HEK293 (cell line): ENCODE data around the gene STX16.

Experiments
- CTCF ChIA-PET: fragments of 350-600 bp; formaldehyde crosslinking; extraction: SDS; loops from one replicate; lab custom pipeline; 2021; ENCODE audit warnings: antibody characterized with exemption; lab: Yijun Ruan, JAX
- POLR2A ChIA-PET: fragments of 300-600 bp; formaldehyde crosslinking; extraction: SDS; loops from one replicate; lab custom pipeline; 2020; ENCODE audit warnings: antibody characterized with exemption, inconsistent platforms; lab: Yijun Ruan, JAX
- H3K27ac ChIP-seq: fragments of 200-500 bp; sonication (Bioruptor generic); 2 replicates; pipeline ENCODE4 v1.5.1; 2014; ENCODE audit warnings: low read depth, low read length, control low read depth, inconsistent platforms; ENCODE audit errors: extremely low read depth
- H3K36me3 ChIP-seq, 2 experiments: fragments of 200-500 bp in 1 of 2; sonication (Bioruptor generic) in 1 of 2; 1 replicate in 1 of 2; 2 replicates in 1 of 2; pipeline ENCODE4 v1.5.1; 2014 to 2017; ENCODE audit warnings: inconsistent platforms in 2 of 2, low read length in 2 of 2; ENCODE audit not compliant: control insufficient read depth in 2 of 2, insufficient read depth in 1 of 2
- H3K4me1 ChIP-seq: fragments of 200-500 bp; sonication (Bioruptor generic); 2 replicates; pipeline ENCODE4 v1.5.1; 2014; ENCODE audit warnings: mild to moderate bottlenecking, low read length, inconsistent platforms; ENCODE audit not compliant: control insufficient read depth, insufficient read depth
- H3K4me3 ChIP-seq: 2 replicates; pipeline ENCODE4 v1.5.1; 2011; ENCODE audit warnings: low read depth, mild to moderate bottlenecking, control low read depth, low read length, moderate library complexity
- H3K9me3 ChIP-seq: fragments of 200-500 bp; sonication (Bioruptor generic); 2 replicates; pipeline ENCODE4 v1.5.1; 2014; ENCODE audit warnings: low read depth, low read length, inconsistent platforms; ENCODE audit not compliant: control insufficient read depth, insufficient read depth
- ELK4 ChIP-seq: IDR thresholded peaks from 2 replicates; pipeline ENCODE4 v1.6.1; 2011; ENCODE audit warnings: mild to moderate bottlenecking, low read depth, low read length, borderline replicate concordance
- PRDM10 ChIP-seq: fragments of 450-650 bp; formaldehyde crosslinking; IDR thresholded peaks from 2 replicates; pipeline ENCODE4 v1.5.1; 2016; ENCODE audit warnings: missing biosample characterization, missing genetic modification characterization
- SCRT1 ChIP-seq: fragments of 450-650 bp; formaldehyde crosslinking; IDR thresholded peaks from 2 replicates; pipeline ENCODE4 v1.5.1; 2016; ENCODE audit warnings: missing biosample characterization, missing genetic modification characterization, borderline replicate concordance
- ZNF121 ChIP-seq: fragments of 450-650 bp; formaldehyde crosslinking; IDR thresholded peaks from 2 replicates; pipeline ENCODE4 v1.5.1; 2016; ENCODE audit warnings: missing biosample characterization, missing genetic modification characterization
- ZNF133 ChIP-seq: fragments of 450-650 bp; formaldehyde crosslinking; IDR thresholded peaks from 2 replicates; pipeline ENCODE4 v1.5.1; 2016; ENCODE audit warnings: missing biosample characterization, missing genetic modification characterization
- ZNF140 ChIP-seq: fragments of 450-650 bp; formaldehyde crosslinking; IDR thresholded peaks from 2 replicates; pipeline ENCODE4 v1.5.1; 2016; ENCODE audit warnings: missing biosample characterization, missing genetic modification characterization
- ZNF223 ChIP-seq: fragments of 450-650 bp; formaldehyde crosslinking; IDR thresholded peaks from 2 replicates; pipeline ENCODE4 v1.5.1; 2016; ENCODE audit warnings: missing biosample characterization, missing genetic modification characterization
- ZNF24 ChIP-seq: fragments of 450-650 bp; formaldehyde crosslinking; IDR thresholded peaks from 2 replicates; pipeline ENCODE4 v1.5.1; 2016; ENCODE audit warnings: missing biosample characterization, missing genetic modification characterization
- ZNF362 ChIP-seq: fragments of 450-650 bp; formaldehyde crosslinking; IDR thresholded peaks from 2 replicates; pipeline ENCODE4 v1.5.1; 2016; ENCODE audit warnings: missing biosample characterization, missing genetic modification characterization
- ZNF404 ChIP-seq: fragments of 450-650 bp; formaldehyde crosslinking; IDR thresholded peaks from 2 replicates; pipeline ENCODE4 v1.5.1; 2017; ENCODE audit warnings: missing biosample characterization, missing genetic modification characterization
- ZNF513 ChIP-seq: fragments of 450-650 bp; IDR thresholded peaks from 2 replicates; pipeline ENCODE4 v1.5.1; 2018; ENCODE audit warnings: missing biosample characterization, missing genetic modification characterization
- ZNF514 ChIP-seq: fragments of 450-650 bp; formaldehyde crosslinking; IDR thresholded peaks from 2 replicates; pipeline ENCODE4 v1.5.1; 2016; ENCODE audit warnings: missing biosample characterization, missing genetic modification characterization
- ZNF544 ChIP-seq: fragments of 450-650 bp; formaldehyde crosslinking; IDR thresholded peaks from 2 replicates; pipeline ENCODE4 v1.5.0; 2017; ENCODE audit warnings: missing biosample characterization, missing genetic modification characterization
- ZNF548 ChIP-seq: fragments of 450-650 bp; formaldehyde crosslinking; IDR thresholded peaks from 2 replicates; pipeline ENCODE4 v1.5.1; 2016; ENCODE audit warnings: missing biosample characterization, missing genetic modification characterization
- ZNF707 ChIP-seq: fragments of 450-650 bp; formaldehyde crosslinking; IDR thresholded peaks from 2 replicates; pipeline ENCODE4 v1.5.1; 2016; ENCODE audit warnings: missing biosample characterization, missing genetic modification characterization
- ZNF837 ChIP-seq: fragments of 450-650 bp; formaldehyde crosslinking; IDR thresholded peaks from 2 replicates; pipeline ENCODE4 v1.5.1; 2016; ENCODE audit warnings: missing biosample characterization, missing genetic modification characterization
- ZSCAN4 ChIP-seq: fragments of 450-650 bp; formaldehyde crosslinking; IDR thresholded peaks from 2 replicates; pipeline ENCODE4 v1.5.1; 2017; ENCODE audit warnings: missing biosample characterization, missing genetic modification characterization
- TF ChIP-seq, protein P1 (sequence below): fragments of 450-650 bp; formaldehyde crosslinking; IDR thresholded peaks from 2 replicates; pipeline ENCODE4 v1.5.1; 2017; ENCODE audit warnings: missing biosample characterization, mild to moderate bottlenecking, missing genetic modification characterization, moderate library complexity
- TF ChIP-seq, protein P2 (sequence below): fragments of 450-650 bp; formaldehyde crosslinking; IDR thresholded peaks from 2 replicates; pipeline ENCODE4 v1.5.1; 2016; ENCODE audit warnings: missing biosample characterization, missing genetic modification characterization
- TF ChIP-seq, protein P3 (sequence below): fragments of 450-650 bp; formaldehyde crosslinking; IDR thresholded peaks from 2 replicates; pipeline ENCODE4 v1.5.1; 2016; ENCODE audit warnings: missing biosample characterization, missing genetic modification characterization

The STX16 gene

DNA sequence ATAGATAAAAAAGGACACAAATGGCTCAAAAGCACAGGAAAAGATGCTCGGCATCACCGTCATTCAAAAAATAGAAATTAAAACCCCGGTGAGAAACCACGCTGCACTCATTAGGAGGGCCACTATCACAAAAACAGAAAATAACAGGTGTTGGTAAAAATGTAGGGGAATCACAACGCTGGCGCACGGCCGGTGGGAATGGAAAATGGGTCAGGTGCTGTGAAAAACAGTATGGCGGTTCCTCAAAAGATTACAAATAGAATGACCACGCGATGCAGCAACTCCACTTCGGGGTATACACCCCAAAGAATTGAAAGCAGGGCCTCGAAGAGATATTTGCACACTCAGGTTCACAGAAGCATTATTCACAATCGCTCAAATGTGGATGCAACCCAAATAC, 69.8 kb downstream of the STX16 start:
- H3K4me3 ChIP-seq, result no peak overlapping the region
- CTCF ChIA-PET, result no interaction called here
- no peaks in the 10 kb centered on the region for H3K9me3 ChIP-seq
- TF ChIP-seq ZNF548 (tag by site-specific recombination), result no peak
- no peak for TF ChIP-seq ZNF404 (tag by site-specific recombination)
- TF ChIP-seq ZNF362 (tag by site-specific recombination), result no peak
- TF ChIP-seq ZNF544 (tag by site-specific recombination), result no peak
- TF ChIP-seq, protein P1, sequence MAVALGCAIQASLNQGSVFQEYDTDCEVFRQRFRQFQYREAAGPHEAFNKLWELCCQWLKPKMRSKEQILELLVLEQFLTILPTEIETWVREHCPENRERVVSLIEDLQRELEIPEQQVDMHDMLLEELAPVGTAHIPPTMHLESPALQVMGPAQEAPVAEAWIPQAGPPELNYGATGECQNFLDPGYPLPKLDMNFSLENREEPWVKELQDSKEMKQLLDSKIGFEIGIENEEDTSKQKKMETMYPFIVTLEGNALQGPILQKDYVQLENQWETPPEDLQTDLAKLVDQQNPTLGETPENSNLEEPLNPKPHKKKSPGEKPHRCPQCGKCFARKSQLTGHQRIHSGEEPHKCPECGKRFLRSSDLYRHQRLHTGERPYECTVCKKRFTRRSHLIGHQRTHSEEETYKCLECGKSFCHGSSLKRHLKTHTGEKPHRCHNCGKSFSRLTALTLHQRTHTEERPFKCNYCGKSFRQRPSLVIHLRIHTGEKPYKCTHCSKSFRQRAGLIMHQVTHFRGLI, result no peak
- no peak for TF ChIP-seq ZNF837
- TF ChIP-seq, protein P2, sequence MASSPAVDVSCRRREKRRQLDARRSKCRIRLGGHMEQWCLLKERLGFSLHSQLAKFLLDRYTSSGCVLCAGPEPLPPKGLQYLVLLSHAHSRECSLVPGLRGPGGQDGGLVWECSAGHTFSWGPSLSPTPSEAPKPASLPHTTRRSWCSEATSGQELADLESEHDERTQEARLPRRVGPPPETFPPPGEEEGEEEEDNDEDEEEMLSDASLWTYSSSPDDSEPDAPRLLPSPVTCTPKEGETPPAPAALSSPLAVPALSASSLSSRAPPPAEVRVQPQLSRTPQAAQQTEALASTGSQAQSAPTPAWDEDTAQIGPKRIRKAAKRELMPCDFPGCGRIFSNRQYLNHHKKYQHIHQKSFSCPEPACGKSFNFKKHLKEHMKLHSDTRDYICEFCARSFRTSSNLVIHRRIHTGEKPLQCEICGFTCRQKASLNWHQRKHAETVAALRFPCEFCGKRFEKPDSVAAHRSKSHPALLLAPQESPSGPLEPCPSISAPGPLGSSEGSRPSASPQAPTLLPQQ (tag by site-specific recombination), result no peak
- no peak for TF ChIP-seq ZNF140
- TF ChIP-seq ZNF133 (tag by site-specific recombination), result no peak
- TF ChIP-seq PRDM10 (tag by site-specific recombination), result no peak
- no peak for TF ChIP-seq ZNF24 (tag by site-specific recombination)
- POLR2A ChIA-PET, result no interaction called here
- no peak overlapping the region for H3K27ac ChIP-seq
- no peaks in the 10 kb centered on the region for H3K36me3 ChIP-seq
- H3K4me1 ChIP-seq, result no peaks in the 10 kb centered on the region

- no peaks in the 10 kb centered on the region for H3K4me1 ChIP-seq
- ChIA-PET POLR2A (no interaction called here), CTCF (no interaction called here)
- no peak overlapping the region for H3K27ac ChIP-seq
- H3K9me3 ChIP-seq, result no peaks in the 10 kb centered on the region
- H3K36me3 ChIP-seq, result no peaks in the 10 kb centered on the region
- H3K4me3 ChIP-seq, result no peak overlapping the region
- no peak for TF ChIP-seq ZSCAN4
- TF ChIP-seq, protein P3, sequence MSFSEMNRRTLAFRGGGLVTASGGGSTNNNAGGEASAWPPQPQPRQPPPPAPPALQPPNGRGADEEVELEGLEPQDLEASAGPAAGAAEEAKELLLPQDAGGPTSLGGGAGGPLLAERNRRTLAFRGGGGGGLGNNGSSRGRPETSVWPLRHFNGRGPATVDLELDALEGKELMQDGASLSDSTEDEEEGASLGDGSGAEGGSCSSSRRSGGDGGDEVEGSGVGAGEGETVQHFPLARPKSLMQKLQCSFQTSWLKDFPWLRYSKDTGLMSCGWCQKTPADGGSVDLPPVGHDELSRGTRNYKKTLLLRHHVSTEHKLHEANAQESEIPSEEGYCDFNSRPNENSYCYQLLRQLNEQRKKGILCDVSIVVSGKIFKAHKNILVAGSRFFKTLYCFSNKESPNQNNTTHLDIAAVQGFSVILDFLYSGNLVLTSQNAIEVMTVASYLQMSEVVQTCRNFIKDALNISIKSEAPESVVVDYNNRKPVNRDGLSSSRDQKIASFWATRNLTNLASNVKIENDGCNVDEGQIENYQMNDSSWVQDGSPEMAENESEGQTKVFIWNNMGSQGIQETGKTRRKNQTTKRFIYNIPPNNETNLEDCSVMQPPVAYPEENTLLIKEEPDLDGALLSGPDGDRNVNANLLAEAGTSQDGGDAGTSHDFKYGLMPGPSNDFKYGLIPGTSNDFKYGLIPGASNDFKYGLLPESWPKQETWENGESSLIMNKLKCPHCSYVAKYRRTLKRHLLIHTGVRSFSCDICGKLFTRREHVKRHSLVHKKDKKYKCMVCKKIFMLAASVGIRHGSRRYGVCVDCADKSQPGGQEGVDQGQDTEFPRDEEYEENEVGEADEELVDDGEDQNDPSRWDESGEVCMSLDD (tag by site-specific recombination), result no peak
- no peak for TF ChIP-seq ZNF707 (tag by site-specific recombination)
- TF ChIP-seq ZNF514 (tag by site-specific recombination), result no peak
- TF ChIP-seq ZNF223 (tag by site-specific recombination), result no peak
- TF ChIP-seq ELK4, result no peak
- TF ChIP-seq ZNF513, result no peak
- no peak for TF ChIP-seq ZNF121 (tag by site-specific recombination)
- TF ChIP-seq SCRT1, result no peak
Observed at GRCh38 chr20:58721951-58722778, 71.1 kb downstream of the STX16 start.
